HepG2 (cell line): ENCODE results near the gene CASKIN2.

Source experiments
- IRX3 ChIP-seq: sonication (generic); formaldehyde crosslinking; IDR thresholded peaks from 2 replicates; pipeline ENCODE4 v1.8.1; 2023; ENCODE audit warnings: mild to moderate bottlenecking, low read depth, missing genetic modification reagents, borderline replicate concordance
- TF ChIP-seq, protein P1 (sequence below): sonication (generic); formaldehyde crosslinking; IDR thresholded peaks from 2 replicates; pipeline ENCODE4 v1.4.0; 2020; ENCODE audit warnings: missing genetic modification reagents
- TF ChIP-seq, protein P2 (sequence below): sonication (generic); formaldehyde crosslinking; IDR thresholded peaks from 2 replicates; pipeline ENCODE4 v1.5.0; 2020; ENCODE audit warnings: mild to moderate bottlenecking, missing genetic modification reagents, moderate library complexity

DNA sequence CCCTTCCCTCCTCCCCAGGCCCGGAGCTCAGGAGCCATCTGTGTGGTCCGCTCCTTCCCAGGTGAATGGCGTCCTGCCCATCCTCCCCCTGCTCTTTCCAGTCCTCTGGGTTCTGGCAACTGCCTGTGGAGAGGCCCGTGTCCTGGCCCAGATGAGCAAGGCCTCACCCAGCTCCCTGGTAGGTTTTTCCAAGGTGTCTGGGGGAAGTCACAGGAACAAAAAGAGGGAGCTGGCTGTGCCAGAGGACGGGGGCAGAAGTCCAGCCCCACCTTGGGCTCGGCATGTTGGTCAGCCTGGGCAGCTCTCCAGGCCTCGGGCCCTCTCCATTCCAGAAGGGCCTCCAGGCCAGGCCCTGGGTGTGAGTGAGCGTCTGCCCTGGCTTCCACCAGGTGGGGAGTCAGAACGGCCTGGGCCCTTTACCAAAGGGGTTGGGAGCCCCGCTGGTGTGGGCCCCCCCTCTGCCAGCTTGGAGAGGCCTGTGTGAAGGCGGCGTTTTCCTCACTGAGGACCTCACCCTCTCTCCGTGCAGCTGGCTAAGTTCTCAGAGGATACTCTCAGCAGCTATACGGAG is 25.1 kb downstream of the CASKIN2 start:
- TF ChIP-seq, protein P1, sequence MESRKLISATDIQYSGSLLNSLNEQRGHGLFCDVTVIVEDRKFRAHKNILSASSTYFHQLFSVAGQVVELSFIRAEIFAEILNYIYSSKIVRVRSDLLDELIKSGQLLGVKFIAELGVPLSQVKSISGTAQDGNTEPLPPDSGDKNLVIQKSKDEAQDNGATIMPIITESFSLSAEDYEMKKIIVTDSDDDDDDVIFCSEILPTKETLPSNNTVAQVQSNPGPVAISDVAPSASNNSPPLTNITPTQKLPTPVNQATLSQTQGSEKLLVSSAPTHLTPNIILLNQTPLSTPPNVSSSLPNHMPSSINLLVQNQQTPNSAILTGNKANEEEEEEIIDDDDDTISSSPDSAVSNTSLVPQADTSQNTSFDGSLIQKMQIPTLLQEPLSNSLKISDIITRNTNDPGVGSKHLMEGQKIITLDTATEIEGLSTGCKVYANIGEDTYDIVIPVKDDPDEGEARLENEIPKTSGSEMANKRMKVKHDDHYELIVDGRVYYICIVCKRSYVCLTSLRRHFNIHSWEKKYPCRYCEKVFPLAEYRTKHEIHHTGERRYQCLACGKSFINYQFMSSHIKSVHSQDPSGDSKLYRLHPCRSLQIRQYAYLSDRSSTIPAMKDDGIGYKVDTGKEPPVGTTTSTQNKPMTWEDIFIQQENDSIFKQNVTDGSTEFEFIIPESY, result no peak
- no peak for TF ChIP-seq IRX3 (CRISPR knock-in tag)
- TF ChIP-seq, protein P2, sequence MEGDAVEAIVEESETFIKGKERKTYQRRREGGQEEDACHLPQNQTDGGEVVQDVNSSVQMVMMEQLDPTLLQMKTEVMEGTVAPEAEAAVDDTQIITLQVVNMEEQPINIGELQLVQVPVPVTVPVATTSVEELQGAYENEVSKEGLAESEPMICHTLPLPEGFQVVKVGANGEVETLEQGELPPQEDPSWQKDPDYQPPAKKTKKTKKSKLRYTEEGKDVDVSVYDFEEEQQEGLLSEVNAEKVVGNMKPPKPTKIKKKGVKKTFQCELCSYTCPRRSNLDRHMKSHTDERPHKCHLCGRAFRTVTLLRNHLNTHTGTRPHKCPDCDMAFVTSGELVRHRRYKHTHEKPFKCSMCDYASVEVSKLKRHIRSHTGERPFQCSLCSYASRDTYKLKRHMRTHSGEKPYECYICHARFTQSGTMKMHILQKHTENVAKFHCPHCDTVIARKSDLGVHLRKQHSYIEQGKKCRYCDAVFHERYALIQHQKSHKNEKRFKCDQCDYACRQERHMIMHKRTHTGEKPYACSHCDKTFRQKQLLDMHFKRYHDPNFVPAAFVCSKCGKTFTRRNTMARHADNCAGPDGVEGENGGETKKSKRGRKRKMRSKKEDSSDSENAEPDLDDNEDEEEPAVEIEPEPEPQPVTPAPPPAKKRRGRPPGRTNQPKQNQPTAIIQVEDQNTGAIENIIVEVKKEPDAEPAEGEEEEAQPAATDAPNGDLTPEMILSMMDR (CRISPR knock-in tag), result no peak
